Measurements from ENCODE around the gene CNTLN.
"Not testable (repeated sequence)": the region's sequence is repeated elsewhere in the genome, so short reads cannot be mapped to it uniquely, and the experiment has no call there.

The CNTLN gene

DNA sequence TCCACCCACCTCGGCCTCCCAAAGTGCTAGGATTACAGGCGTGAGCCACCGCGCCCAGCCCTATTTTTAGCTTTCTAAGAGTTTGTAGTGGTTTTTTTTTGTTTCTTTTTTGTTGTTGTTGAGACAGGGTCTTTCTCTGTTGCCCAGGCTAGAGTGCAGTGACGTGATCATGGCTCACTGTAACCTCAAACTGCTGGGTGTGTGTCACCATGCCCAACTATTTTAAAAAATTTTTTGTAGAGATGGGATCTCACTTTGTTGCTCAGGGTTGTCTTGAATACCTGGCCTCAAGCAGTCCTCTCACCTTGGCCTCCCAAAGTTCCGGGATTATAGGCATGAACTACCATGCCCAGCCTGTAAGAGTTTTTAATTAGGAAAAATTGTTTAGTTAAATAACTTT lies 298.7 kb downstream of the CNTLN start:
- DNase-seq = no peak

- DNase-seq = no peak
Measured at GRCh38 chr9:17436854-17437253, 302.0 kb downstream of the CNTLN start.

- DNase-seq = no peak
Measured at GRCh38 chr9:17437813-17438212, 303.0 kb downstream of the CNTLN start.

GRCh38 chr9:17445126-17445525 lies 310.3 kb downstream of the CNTLN start:
- DNase-seq = not testable (repeated sequence)

GRCh38 chr9:17453751-17454150 lies 318.9 kb downstream of the CNTLN start:
- DNase-seq = no peak

- peak; percentile 71 for DNase-seq
Measured at GRCh38 chr9:17462869-17463464, 328.1 kb downstream of the CNTLN start.

- no peak for DNase-seq
Measured at GRCh38 chr9:17470036-17470813, 335.4 kb downstream of the CNTLN start.

DNA sequence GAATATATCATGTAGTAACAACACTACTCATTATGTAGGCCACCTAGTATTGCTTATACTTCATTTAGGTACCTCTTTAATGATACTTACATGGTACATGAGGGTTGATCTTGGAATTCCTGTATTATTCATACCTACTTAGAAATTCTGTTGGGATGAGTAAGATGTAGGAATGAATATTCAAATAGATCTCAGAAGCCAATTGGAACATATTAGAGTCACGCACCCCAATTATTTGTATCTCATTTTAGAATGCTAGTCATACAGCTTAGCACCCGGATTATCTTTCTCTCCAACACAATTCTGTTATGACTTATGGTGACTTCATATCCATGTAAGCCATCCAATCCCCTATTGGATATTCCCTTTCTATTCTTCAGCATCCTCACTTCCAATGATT lies 337.3 kb downstream of the CNTLN start:
- DNase-seq = no peak

- DNase-seq = no peak
Measured at GRCh38 chr9:17476401-17476800, 341.6 kb downstream of the CNTLN start.

GRCh38 chr9:17477816-17478215 lies 343.0 kb downstream of the CNTLN start:
- no peak for DNase-seq

DNA sequence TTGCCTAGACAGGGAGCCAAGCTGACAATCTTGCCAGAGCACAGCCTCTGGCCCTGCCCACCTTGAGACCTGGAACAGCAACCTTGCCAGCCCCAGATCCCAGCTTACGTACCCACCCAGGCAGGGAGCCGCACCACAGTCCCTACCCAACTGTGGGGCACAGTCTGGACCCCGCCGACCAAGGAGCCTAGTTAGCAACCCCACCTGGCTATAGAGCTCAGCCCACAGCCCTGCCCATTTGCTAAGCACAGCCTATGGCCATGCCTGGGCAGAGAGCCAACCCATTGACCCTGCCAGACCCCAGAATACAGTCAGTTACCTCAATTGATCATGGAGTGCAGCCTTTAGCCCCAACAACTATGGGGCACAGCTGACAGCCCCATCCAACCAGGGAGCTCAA lies 346.1 kb downstream of the CNTLN start:
- no peak for DNase-seq

DNA sequence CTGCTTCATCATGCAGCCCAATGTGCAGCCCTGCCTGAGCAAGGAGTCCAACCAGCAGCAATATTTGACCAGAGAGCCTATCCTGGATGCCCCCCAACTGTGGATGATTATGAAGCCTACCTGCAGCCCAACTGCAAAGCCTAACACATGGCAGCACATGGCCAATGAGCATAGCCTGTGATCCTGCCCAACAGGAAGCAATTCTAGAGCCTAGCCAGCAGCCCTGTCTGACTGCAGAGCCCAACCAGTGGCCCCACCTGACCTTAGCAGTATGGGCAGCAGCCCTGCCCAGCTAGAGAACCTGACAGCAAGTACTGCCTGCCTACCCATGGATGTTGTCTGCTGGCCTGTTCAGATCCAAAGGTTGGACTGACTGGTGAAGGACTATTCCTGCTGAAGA lies 346.7 kb downstream of the CNTLN start:
- DNase-seq = no peak

DNA sequence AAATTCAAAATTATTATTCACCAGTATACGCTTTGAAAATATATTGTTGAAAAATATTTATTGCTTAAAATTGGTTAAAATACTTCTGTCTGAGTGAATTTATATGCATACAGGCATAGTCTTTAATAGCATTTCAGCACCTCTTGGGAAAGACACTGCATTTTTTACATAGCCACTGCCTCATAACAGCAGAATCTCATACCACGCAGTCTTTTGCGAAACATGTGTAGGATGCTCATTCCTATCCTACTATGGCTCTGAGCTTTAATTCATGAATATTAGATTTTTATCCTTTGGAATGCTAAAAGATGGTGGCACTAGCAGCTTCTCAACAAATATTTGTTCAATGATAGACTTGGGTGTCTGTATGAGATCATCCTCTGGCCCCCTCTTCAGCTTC lies 350.1 kb downstream of the CNTLN start:
- no peak for DNase-seq

- no peak for DNase-seq
Measured at GRCh38 chr9:17486396-17486795, 351.6 kb downstream of the CNTLN start.

- no peak for DNase-seq
Measured at GRCh38 chr9:17487467-17487866, 352.6 kb downstream of the CNTLN start.

GRCh38 chr9:17488662-17489061 lies 353.8 kb downstream of the CNTLN start:
- no peak for DNase-seq

DNA sequence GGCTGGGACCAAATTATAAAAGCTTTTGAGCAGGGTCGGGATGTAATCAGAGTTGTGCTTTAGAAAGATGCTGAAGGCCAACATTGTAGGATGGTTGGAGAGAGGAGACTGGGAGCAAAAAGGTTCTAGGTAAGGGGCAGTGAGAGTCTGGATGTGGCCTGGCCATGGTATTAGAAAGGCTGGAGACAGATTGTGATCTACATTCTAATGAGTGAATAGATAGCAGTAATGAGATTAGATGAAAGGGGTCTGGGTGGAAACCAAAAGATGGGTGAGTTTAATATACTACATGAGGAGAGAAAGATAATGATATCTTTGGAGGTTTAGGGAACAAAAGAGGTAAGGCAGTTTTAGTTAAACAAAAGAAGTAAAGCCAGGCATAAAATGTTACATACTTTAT lies 355.3 kb downstream of the CNTLN start:
- no peak for DNase-seq

GRCh38 chr9:17491780-17492179 lies 356.9 kb downstream of the CNTLN start:
- no peak for DNase-seq

DNA sequence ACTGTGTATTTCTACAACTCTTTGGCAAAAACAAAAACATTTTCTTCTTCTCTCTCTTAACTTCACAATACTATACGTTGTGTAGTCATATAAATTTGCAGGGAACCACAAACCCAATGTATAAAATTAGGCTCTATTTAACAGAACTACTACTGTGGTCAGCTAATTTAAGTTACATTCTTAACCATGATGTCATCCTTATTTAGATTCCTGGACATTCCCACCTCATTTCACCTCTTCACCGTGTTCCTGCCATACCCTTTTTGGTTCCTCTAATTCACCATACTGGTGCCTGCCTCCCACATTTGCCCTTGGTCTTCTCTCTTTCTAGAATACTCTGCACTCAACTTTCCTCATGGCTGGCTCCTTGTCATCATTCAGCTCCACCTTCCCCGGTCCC lies 368.4 kb downstream of the CNTLN start:
- no peak for DNase-seq

DNA sequence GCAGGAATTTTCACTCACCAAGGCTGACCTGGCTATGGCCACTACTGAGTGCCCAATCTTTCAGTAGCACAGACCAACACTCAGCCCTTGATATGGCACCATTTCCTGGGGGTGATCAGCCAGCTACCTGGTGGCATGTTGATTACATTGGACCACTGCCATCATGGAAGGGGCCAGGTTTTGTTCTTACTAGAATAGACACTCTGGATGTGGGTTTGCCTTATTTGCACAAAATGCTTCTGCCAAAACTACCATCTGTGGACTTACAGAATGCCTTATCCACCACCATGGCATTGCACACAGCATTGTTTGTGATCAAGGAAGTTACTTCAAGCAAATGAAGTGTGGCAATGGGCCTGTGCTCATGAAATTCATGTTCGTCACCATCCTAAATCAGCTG lies 374.3 kb downstream of the CNTLN start:
- no peak for DNase-seq

DNA sequence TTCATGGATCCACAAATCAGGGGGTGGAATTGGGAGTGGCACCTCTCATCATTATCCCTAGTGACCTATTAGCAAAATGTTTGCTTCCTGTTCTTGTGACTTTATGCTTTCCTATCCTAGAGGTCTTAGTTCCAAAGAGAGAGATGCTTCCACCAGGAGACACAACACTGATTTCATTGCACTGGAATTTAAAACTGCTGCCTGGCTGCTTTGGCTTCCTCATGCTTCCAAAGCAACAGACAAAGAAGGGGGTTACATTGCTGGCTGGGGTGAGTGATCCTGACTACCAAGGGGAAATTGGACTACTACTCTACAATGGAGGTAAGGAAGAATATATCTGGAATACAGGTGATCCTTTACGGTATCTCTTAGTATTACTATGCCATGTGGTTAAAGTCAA lies 374.9 kb downstream of the CNTLN start:
- no peak for DNase-seq

GRCh38 chr9:17519761-17520160 lies 384.9 kb downstream of the CNTLN start:
- DNase-seq = no peak

DNA sequence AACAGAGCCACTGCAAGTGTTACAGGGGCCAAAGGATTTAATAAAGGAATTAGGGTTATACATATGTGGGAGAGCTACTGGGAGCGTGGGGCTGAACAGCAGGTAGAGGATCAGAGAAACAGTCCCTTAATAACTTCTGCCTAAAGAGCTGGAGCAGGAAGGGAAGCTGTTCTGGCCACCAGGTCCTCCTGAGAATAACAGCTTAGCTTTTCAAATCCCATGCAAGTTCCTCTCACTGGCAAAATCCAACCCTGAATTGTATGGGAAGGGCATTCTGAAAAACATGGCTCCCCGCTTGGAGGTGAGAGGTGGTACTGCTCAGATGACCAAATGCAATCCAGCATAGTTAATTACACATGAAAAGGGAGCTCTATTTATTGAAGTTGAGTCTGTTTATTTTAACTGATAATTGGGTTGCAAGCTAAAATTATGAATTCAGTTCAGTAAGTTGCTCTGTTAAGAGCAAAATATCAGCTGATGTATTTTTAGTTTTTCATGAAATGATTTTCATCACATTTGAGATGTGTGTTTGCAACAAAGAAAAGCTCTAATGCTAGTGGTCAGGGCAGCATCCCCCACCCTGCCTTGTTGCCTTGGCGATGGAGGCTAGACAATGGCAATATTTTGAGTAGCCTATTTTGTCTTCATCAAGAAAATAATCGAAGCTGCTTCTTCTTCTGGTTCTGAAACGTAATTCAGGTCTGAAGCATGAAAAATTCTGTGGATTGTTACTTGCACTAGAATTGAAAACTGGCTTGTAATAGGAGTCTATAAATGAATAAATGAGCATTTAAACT lies 385.6 kb downstream of the CNTLN start:
- DNase-seq = no peak

Data from suppressor macrophage treated with lipopolysaccharide for 4 hours (primary cell).